D721Med (cell line): ENCODE data around the gene SARS1.

Source experiments
- DNase-seq: peaks from one replicate; pipeline ENCODE4 v3.0.0; 2011; ENCODE audit warnings: low spot score; ENCODE audit not compliant: insufficient read length
- FAIRE-seq: peaks from 2 replicates; lab custom pipeline; 2011; peaks lifted over from hg19 to GRCh38; lab: Jason Lieb, UNC
- CTCF ChIP-seq: IDR thresholded peaks from 2 replicates; pipeline ENCODE4 v1.5.1; 2012; ENCODE audit warnings: mild to moderate bottlenecking, control low read depth; ENCODE audit not compliant: insufficient read depth; ENCODE audit errors: missing control alignments

SARS1 gene

GRCh38 chr1:109263597-109264378 lies 50.1 kb downstream of the SARS1 start:
- TF ChIP-seq CTCF = peak; percentile 54
- peak; percentile 91 for DNase-seq
- no peak for FAIRE-seq

- TF ChIP-seq CTCF = no peak
- DNase-seq (no peak), FAIRE-seq (no peak)
Observed at GRCh38 chr1:109264379-109264755, 50.6 kb downstream of the SARS1 start.

- FAIRE-seq (no peak), DNase-seq (no peak)
- TF ChIP-seq CTCF = no peak
Observed at GRCh38 chr1:109265016-109265415, 51.3 kb downstream of the SARS1 start.

- FAIRE-seq = no peak
- DNase-seq = no peak
- TF ChIP-seq CTCF = no peak
Observed at GRCh38 chr1:109265741-109266330, 52.1 kb downstream of the SARS1 start.

- DNase-seq (no peak), FAIRE-seq (no peak)
- no peak for TF ChIP-seq CTCF
Observed at GRCh38 chr1:109266965-109267364, 53.2 kb downstream of the SARS1 start.

DNA sequence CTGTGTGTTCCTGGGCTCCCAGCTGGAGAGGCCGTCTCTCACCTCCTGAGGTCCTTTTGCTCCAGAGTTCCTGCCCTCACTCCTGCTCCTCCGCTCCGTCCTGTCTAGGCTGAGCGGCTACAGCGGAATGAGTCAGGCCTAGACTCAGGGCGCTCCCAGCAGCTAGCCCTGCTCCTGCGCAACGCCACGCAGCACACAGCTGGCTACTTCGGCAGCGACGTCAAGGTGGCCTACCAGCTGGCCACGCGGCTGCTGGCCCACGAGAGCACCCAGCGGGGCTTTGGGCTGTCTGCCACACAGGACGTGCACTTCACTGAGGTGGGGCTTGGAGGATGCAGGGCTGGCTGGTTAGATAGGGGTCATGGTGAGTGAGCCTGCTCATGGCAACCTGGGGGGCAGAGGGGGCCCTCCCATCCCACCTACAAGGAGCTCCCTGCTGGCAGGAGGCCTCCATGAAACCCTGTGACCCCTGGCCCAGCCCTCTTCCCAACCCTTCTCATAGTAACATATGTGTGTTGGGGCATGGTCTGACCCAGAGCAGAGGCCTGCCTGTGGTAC lies 54.1 kb downstream of the SARS1 start:
- no peak for TF ChIP-seq CTCF
- FAIRE-seq (no peak), DNase-seq (no peak)
